ENCODE data around the gene KRTAP5-3.
"Not testable (repeated sequence)": the region's sequence is repeated elsewhere in the genome, so short reads cannot be mapped to it uniquely, and the experiment has no call there.

DNA sequence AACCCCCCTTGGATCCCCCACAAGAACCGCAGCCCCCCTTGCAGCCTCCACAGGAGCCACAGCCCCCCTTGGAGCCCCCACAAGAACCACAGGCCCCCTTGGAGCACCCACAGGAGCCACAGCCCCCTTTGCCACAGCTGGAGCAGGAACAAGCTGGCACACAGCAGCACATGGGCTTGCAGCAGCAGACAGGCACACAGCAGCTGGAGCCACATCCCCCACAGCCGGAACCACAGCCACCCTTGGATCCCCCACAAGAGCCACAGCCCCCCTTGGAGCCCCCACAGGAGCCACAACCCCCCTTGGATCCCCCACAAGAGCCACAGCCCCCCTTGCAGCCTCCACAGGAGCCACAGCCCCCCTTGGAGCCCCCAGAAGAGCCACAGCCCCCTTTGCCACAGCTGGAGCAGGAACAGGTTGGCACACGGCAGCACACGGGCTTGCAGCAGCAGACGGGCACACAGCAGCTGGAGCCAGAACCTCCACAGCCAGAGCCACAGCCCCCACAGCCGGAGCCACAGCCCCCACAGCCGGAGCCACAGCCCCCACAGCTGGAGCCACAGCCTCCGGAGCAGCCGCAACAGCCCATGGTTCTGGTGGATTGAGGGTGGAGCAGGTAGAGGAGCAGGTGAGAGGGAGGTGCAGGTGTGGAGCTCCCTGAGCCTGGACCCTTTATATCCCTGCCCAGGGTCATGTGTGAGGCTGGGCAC, 23.4 kb downstream of the KRTAP5-3 start, which contains the start of gene KRTAP5-1:
- TF ChIP-seq, protein P1, sequence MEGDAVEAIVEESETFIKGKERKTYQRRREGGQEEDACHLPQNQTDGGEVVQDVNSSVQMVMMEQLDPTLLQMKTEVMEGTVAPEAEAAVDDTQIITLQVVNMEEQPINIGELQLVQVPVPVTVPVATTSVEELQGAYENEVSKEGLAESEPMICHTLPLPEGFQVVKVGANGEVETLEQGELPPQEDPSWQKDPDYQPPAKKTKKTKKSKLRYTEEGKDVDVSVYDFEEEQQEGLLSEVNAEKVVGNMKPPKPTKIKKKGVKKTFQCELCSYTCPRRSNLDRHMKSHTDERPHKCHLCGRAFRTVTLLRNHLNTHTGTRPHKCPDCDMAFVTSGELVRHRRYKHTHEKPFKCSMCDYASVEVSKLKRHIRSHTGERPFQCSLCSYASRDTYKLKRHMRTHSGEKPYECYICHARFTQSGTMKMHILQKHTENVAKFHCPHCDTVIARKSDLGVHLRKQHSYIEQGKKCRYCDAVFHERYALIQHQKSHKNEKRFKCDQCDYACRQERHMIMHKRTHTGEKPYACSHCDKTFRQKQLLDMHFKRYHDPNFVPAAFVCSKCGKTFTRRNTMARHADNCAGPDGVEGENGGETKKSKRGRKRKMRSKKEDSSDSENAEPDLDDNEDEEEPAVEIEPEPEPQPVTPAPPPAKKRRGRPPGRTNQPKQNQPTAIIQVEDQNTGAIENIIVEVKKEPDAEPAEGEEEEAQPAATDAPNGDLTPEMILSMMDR (IDR thresholded peaks at IDR 0.05), result not testable (repeated sequence)
- TF ChIP-seq POLR2A, EP300 (IDR thresholded peaks at IDR 0.05): not testable (repeated sequence)
